Ovary (tissue), 3 donors: ENCODE data around the gene PALLD.

Experiments used
- CTCF ChIP-seq, 3 donors: fragments of 450-650 bp in 2 of 3; fragments of 200-600 bp in 1 of 3; IDR thresholded peaks; one replicate each; pipeline versions ENCODE4 v1.5.1 to v1.8.0; 2016 to 2022; ENCODE audit warnings: antibody characterized with exemption in 3 of 3, mild to moderate bottlenecking in 1 of 3
- POLR2A ChIP-seq: fragments of 450-650 bp; IDR thresholded peaks from one replicate; pipeline ENCODE4 v1.6.1; 2017; ENCODE audit warnings: antibody characterized with exemption, mild to moderate bottlenecking, moderate library complexity
- donor health status: DM: no; HTN: no; CAD: no.

GRCh38 chr4:168461821-168462220, 35.0 kb upstream of the PALLD start:
- TF ChIP-seq POLR2A, result no peak
- no peak for TF ChIP-seq CTCF (IDR thresholded peaks at IDR 0.05)
